ENCODE measurements around the gene TSC1.

The TSC1 gene

GRCh38 chr9:132935026-132935425 is 9.4 kb downstream of the TSC1 start:
- DNase-seq (ENCODE audit: low spot score): no peak

- no peak for DNase-seq (ENCODE audit: low spot score)
Measured at GRCh38 chr9:132931178-132931735, 13.2 kb downstream of the TSC1 start.

- DNase-seq (ENCODE audit: low spot score): no peak
Measured at GRCh38 chr9:132927704-132928103, 16.7 kb downstream of the TSC1 start.

DNA sequence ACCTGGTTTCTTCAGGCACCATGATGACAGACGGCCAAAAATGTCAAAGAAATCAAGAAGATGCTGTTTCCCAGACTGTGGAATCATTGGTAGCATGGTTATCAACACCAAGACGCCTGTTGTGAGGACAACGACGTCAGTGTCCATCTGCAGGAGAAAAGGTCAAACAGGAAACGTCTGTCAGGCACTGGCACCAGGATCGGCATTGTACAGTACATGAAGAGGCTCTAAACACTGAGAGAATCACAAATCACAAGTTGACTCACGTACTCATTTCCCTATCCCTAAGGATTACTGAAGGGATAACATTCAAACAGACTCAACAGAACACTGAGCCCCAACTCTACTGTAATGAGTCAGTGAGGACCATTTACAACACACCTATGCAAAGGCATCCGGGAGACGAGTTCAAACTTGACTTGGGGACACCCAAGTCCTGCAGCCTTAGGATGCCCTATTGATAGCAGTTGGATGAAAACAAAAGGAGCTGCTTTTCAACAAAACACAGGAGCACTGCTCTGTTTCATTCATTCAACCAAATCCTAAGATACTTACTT is 21.0 kb downstream of the TSC1 start:
- DNase-seq (ENCODE audit: low spot score): no peak

GRCh38 chr9:132919614-132920268 is 24.7 kb downstream of the TSC1 start:
- DNase-seq (ENCODE audit: low spot score): no peak

- no peak for DNase-seq (ENCODE audit: low spot score)
Measured at GRCh38 chr9:132914924-132915323, 29.5 kb downstream of the TSC1 start.

GRCh38 chr9:132912131-132912530 is 32.3 kb downstream of the TSC1 start:
- no peak for DNase-seq (ENCODE audit: low spot score)

- no peak for DNase-seq (ENCODE audit: low spot score)
Measured at GRCh38 chr9:132910376-132910775, 34.0 kb downstream of the TSC1 start.

GRCh38 chr9:132909311-132909710 is 35.1 kb downstream of the TSC1 start:
- no peak for DNase-seq (ENCODE audit: low spot score)

DNA sequence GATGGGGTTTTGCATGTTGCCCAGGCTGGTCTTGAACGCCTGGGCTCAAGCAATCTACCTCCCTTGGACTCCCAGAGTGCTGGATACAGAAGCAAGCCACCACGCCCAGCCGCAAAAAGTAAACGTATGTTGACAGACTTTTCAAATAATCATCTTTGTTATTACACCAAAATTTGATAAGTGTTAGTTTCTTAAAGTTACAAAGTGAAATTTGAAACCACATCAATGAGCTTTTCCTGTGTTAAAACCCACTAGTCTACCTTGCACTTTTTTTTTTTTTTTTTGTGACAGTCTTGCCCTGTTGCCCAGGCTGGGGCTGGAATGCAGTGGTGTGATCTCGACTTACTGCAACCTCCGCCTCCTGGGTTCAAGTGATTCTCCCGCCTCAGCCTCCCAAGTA is 35.8 kb downstream of the TSC1 start:
- DNase-seq (ENCODE audit: low spot score): no peak

GRCh38 chr9:132905726-132906125 is 38.7 kb downstream of the TSC1 start:
- DNase-seq (ENCODE audit: low spot score): no peak

DNA sequence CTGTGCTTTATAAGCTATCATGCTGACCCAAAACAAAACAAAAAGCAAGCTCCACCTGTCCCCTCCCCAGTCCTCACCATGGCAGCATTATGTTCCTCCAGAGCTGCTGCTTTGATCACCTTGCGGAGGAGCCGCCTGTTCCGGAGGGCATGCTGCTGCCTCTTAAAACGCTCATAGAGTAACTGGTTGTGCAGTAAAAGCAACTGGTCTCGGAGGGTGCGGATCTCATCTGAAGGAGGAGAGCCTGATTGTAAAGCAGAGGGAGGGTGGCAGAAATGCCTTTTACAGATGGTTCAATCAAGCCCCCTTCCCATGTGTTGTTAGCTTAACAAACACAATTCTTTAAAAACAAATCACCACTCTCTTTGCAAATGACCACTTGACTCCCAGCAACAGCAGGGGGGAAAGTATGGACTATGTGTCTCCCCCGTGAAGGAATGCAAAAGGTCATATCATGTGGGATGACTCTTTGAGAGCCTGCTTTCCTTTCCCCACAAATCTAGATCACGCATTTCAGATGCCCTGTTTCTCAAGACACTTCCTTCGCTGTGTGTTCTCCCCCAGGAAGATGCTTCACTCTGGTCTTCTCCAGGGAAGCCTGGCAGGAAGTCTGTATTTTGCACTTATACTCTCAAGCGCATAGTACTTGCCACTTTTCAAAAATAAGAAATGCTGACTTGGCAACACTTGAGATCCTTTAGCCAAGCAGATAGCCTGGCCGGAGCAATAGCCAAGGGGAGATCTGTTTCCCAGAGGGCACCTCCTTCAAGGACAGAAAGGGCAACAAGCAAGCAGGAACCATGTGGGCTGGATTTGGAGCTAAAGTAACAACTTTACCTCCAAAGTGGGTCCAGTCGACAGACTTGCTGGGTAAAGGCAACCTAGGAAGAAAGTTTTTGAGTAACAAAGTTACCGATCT is 40.6 kb downstream of the TSC1 start:
- DNase-seq (ENCODE audit: low spot score): no peak

GRCh38 chr9:132901858-132902831 is 42.3 kb downstream of the TSC1 start:
- peak; percentile 84 for DNase-seq (ENCODE audit: low spot score)

DNA sequence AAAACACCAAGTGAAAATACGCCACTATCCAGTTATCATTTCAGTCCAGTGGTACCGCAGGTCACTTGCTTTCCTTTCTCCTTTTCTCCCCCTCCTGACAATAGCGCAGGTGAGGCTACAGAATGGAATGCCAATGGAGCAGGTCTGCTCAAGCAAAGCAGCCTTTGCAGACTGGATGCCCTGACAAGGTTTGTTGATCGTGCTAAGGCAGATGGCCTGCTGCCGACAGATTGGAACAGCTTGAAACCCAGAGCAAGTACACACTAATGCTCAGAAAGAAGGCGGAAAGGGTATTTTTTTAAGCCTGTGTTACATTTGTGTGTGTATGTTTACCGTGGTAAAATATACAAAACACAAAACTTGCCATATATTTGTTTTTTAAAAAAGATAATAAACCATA is 46.4 kb downstream of the TSC1 start:
- no peak for DNase-seq (ENCODE audit: low spot score)

GRCh38 chr9:132896906-132897305 is 47.5 kb downstream of the TSC1 start:
- no peak for DNase-seq (ENCODE audit: low spot score)

DNA sequence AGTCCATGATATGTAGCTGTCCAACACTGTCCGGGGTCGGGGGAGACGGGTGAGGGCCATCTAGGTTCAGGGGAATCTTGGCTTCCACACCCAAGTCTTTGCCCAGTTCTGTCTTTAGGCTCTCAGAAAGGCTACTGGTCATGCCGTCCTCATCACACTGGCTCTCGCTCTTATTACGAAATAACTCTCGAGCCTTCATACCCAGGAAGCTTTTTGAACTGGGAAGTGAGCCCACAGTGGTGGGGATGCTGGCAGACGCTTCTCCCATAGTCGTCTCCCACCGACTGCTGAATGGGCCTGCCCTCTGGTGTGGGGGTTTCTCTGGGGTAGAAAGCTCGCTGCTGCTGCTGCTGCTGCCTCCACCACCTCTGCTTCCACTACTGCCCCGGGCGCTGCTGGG is 48.2 kb downstream of the TSC1 start:
- no peak for DNase-seq (ENCODE audit: low spot score)

DNA sequence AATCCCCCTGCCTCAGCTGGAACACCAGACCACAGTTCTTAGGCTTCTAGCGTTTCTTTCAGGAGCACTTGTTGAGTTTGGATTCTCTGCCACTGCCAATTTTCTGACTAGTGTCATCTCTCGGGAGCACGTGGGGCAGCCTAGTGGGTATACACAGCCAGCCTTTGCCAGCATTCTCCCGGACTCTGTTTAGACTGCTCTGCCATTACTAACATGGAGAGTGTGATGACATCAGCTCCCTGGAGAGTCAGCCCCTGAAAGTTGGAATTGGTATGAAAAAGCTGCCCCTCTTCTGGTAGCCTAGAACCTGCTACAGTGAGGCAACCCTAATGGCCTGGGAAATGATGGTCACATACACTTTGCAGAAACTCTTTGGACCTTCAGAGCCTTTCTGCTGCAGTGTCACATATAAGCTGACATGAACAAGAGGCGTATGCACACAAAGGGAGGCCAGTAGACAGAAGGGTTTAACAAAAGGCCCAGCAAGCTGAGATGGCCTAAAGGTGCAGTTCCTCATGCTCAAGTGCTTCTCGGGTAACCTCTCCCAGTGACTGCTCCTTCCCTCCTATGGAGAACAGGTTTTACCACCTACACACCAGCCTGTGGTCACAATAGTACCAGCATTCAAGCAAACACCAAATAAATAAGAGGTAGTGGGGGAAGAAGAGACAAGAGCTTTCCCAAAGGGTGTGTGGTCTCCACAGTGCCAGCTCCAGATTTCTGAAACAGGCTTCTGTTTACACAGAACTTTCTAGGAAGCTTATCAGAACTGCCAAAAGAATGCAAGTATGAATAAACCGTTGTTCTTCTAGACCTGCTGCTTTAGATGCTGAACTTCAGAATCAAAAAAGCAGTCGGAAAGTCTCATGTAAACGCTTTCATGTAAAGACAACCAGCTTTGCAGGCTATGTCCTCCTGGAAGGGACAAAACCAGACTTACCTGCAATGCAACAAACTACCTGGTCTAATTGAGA is 49.3 kb downstream of the TSC1 start:
- DNase-seq (ENCODE audit: low spot score): no peak

DNA sequence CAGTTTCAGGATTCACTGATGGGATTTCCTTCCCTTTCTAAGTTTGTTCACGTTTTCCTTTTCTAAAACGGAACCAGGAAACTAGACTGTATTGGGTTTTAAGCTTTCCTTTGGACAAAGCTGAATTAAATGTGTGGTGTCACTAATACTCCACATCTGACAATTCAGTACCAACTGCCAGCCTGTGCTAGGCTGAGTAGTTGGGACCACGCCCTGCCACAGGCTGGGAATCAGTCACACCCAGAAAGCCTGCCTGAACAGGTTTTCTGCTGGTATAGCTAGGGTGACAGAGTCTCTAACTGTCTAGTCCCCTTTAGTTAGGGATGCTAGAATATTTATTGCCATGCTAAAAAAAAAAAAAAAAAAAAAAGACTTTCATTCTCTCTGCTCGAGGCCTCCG is 50.1 kb downstream of the TSC1 start:
- no peak for DNase-seq (ENCODE audit: low spot score)

DNA sequence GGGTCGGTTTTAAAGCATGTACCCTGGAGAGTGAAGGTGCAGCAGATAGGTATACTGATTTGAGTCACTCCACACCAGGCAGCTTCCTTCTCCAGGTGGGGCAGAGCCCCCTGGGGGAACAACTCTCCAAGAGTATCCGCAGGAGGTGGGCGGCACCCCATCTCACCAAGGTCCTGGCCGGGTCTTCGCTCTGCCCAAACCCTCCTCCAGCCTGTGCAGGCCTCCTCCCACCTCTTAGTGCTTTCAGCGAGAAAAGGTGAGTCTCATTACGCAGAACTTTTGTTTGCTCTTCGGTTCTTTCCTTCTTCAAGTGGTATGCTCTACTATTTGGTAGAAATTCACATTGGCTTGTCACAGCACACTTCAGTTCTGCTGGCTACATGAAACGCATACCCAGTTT is 52.0 kb downstream of the TSC1 start:
- DNase-seq (ENCODE audit: low spot score): no peak

DNA sequence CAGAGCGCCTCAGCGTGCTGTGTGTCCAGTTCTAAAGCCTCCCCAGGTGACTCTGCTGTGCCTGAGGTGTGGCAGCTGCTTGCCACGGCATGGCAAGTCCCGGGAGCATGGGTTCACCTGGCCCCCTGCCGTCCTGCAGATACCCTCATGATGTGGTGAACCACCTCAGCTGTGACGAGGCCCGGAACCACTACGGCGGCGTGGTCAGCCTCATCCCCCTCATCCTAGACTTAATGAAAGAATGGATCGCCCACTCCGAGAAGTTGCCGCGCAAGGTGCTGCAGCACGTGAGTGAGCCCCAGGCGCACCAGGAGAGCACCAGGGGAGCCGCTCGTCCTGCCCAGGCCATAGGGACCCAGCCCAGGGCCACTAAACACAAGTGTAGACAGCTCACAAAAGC is 56.3 kb downstream of the TSC1 start:
- no peak for DNase-seq (ENCODE audit: low spot score)
